OCI-LY1 (cell line): ENCODE data around the gene GALNT9.

Experiments used
- H2AFZ ChIP-seq: fragments of 200-600 bp; sonication (generic), shearing (Covaris generic); 2 replicates; pipeline ENCODE4 v1.6.0; 2014; ENCODE audit warnings: antibody characterized with exemption, mild to moderate bottlenecking, low read length
- H3F3A ChIP-seq: fragments of 200-600 bp; sonication (generic), shearing (Covaris generic); 2 replicates; pipeline ENCODE4 v1.6.0; 2014; ENCODE audit warnings: mild to moderate bottlenecking, antibody characterized with exemption, low read length, moderate library complexity; ENCODE audit not compliant: insufficient read depth
- H3K27ac ChIP-seq: fragments of 200-600 bp; sonication (generic); 2 replicates; pipeline ENCODE4 v1.5.1; 2014; ENCODE audit warnings: low read length, mixed run types, mild to moderate bottlenecking, low read depth; ENCODE audit not compliant: poor library complexity, severe bottlenecking
- H3K27me3 ChIP-seq: fragments of 200-600 bp; sonication (generic); 2 replicates; pipeline ENCODE4 v1.6.0; 2014; ENCODE audit warnings: antibody characterized with exemption, mild to moderate bottlenecking, low read length, moderate library complexity; ENCODE audit not compliant: insufficient read depth
- H3K36me3 ChIP-seq: fragments of 200-600 bp; sonication (generic); 2 replicates; pipeline ENCODE4 v1.6.1; 2014; ENCODE audit warnings: mild to moderate bottlenecking, antibody characterized with exemption, low read length, moderate library complexity, mixed read lengths; ENCODE audit not compliant: insufficient read depth
- H3K4me1 ChIP-seq: fragments of 200-600 bp; sonication (generic); 2 replicates; pipeline ENCODE4 v1.5.1; 2014; ENCODE audit warnings: mild to moderate bottlenecking, low read length, moderate library complexity; ENCODE audit not compliant: insufficient read depth, severe bottlenecking
- H3K4me2 ChIP-seq: fragments of 200-600 bp; sonication (generic), shearing (Covaris generic); 2 replicates; pipeline ENCODE4 v1.6.1; 2014; ENCODE audit warnings: low read length
- H3K4me3 ChIP-seq: fragments of 200-600 bp; sonication (generic); 2 replicates; pipeline ENCODE4 v1.5.1; 2014; ENCODE audit warnings: low read length, low read depth, mild to moderate bottlenecking, mixed read lengths; ENCODE audit not compliant: poor library complexity, severe bottlenecking
- H3K79me2 ChIP-seq: fragments of 200-600 bp; shearing (Covaris generic); 2 replicates; pipeline ENCODE4 v1.6.1; 2016; ENCODE audit warnings: mixed run types, low read length, mixed read lengths; ENCODE audit not compliant: insufficient read depth
- H3K9ac ChIP-seq: fragments of 200-600 bp; sonication (generic), shearing (Covaris generic); 2 replicates; pipeline ENCODE4 v1.6.1; 2014; ENCODE audit warnings: mild to moderate bottlenecking, low read length, mixed read lengths
- H3K9me2 ChIP-seq: fragments of 200-600 bp; sonication (generic), shearing (Covaris generic); 2 replicates; pipeline ENCODE4 v1.6.1; 2014; ENCODE audit warnings: low read depth, mild to moderate bottlenecking, low read length, mixed read lengths
- H3K9me3 ChIP-seq: fragments of 200-600 bp; shearing (Covaris generic); 2 replicates; pipeline ENCODE4 v1.6.1; 2014; ENCODE audit warnings: low read length, mixed read lengths
- H4K20me1 ChIP-seq: fragments of 200-600 bp; sonication (generic), shearing (Covaris generic); 2 replicates; pipeline ENCODE4 v1.6.0; 2016; ENCODE audit warnings: mild to moderate bottlenecking, low read length; ENCODE audit not compliant: insufficient read depth
- CTCF ChIP-seq: fragments of 200-600 bp; sonication (generic), shearing (Covaris generic); IDR thresholded peaks from 2 replicates; pipeline ENCODE4 v1.5.1; 2017; ENCODE audit warnings: mild to moderate bottlenecking, antibody characterized with exemption, low read length, moderate library complexity, mixed read lengths
- EZH2 ChIP-seq: fragments of 200-600 bp; sonication (generic), shearing (Covaris generic); IDR thresholded peaks from 2 replicates; pipeline ENCODE4 v1.8.0; 2017; ENCODE audit warnings: borderline replicate concordance, mixed run types, mild to moderate bottlenecking, antibody characterized with exemption, low read length, moderate library complexity, mixed read lengths

GALNT9 gene

GRCh38 chr12:132309596-132310086, 19.7 kb downstream of the GALNT9 start:
- TF ChIP-seq EZH2 (no peak), CTCF (no peak)
- no peaks in the 10 kb centered on the region for H3K9me2 ChIP-seq
- no peaks in the 10 kb centered on the region for H3F3A ChIP-seq
- H2AFZ ChIP-seq = no peak overlapping the region
- no peak overlapping the region for H3K4me3 ChIP-seq
- no peak overlapping the region for H3K27ac ChIP-seq
- H3K9me3 ChIP-seq = no peaks in the 10 kb centered on the region
- H3K27me3 ChIP-seq = peaks cover 4% of the 10 kb centered on the region; the same call in 1 of the 2 replicates
- no peak overlapping the region for H3K4me2 ChIP-seq
- no peaks in the 10 kb centered on the region; the same call in 1 of the 2 replicates for H3K36me3 ChIP-seq
- H4K20me1 ChIP-seq = no peaks in the 10 kb centered on the region
- no peaks in the 10 kb centered on the region for H3K4me1 ChIP-seq
- H3K9ac ChIP-seq = no peak overlapping the region
- no peaks in the 10 kb centered on the region for H3K79me2 ChIP-seq

- Histone ChIP-seq H3K4me2 (no peak overlapping the region), H3K4me1 (no peaks in the 10 kb centered on the region), H2AFZ (no peak overlapping the region), H3K79me2 (no peaks in the 10 kb centered on the region), H3K36me3 (no peaks in the 10 kb centered on the region; the same call in 1 of the 2 replicates), H3K27ac (no peak overlapping the region), H3K9me3 (no peaks in the 10 kb centered on the region), H3K27me3 (peaks cover 4% of the 10 kb centered on the region; the same call in 1 of the 2 replicates), H3K9me2 (no peaks in the 10 kb centered on the region), H3K4me3 (no peak overlapping the region), H4K20me1 (no peaks in the 10 kb centered on the region), H3F3A (no peaks in the 10 kb centered on the region), H3K9ac (no peak overlapping the region)
- TF ChIP-seq EZH2 (no peak), CTCF (no peak)
These were observed 20.4 kb downstream of the GALNT9 start for GRCh38 chr12:132308853-132309595.

GRCh38 chr12:132307976-132308852, 21.2 kb downstream of the GALNT9 start:
- Histone ChIP-seq H4K20me1 (no peaks in the 10 kb centered on the region), H3K36me3 (no peaks in the 10 kb centered on the region; the same call in 1 of the 2 replicates), H3K9me3 (no peaks in the 10 kb centered on the region), H3K27ac (no peak overlapping the region), H3K4me2 (no peak overlapping the region), H3K9ac (no peak overlapping the region), H3K4me1 (no peaks in the 10 kb centered on the region), H3K4me3 (no peak overlapping the region), H3K27me3 (peaks cover 4% of the 10 kb centered on the region; the same call in 1 of the 2 replicates), H3F3A (no peaks in the 10 kb centered on the region), H3K9me2 (no peaks in the 10 kb centered on the region), H2AFZ (no peak overlapping the region), H3K79me2 (no peaks in the 10 kb centered on the region)
- TF ChIP-seq CTCF (no peak), EZH2 (no peak)
